Dedifferentiated amniotic fluid mesenchymal stem cell (primary cell): Measurements from ENCODE around the gene DDX53.

Experiments
- DNase-seq: peaks from one replicate; pipeline ENCODE4 v3.0.0-alpha.2; 2016; ENCODE audit errors: extremely low spot score

DDX53 gene

GRCh38 chrX:22999696-23000223 lies at the start of gene DDX53:
DDX53 (plus strand) TSS chrX:22999960; CDS start chrX:23000058, 98 bp downstream.
- no peak for DNase-seq

GRCh38 chrX:22950269-22951266 lies 49.2 kb upstream of the DDX53 start:
- peak; percentile 59 for DNase-seq

- no peak for DNase-seq
Observed at GRCh38 chrX:22952010-22952409, 47.8 kb upstream of the DDX53 start.

- no peak for DNase-seq
Observed at GRCh38 chrX:22958250-22958649, 41.5 kb upstream of the DDX53 start.

GRCh38 chrX:22959204-22959920 lies 40.4 kb upstream of the DDX53 start:
- DNase-seq: no peak

GRCh38 chrX:22963196-22963595 lies 36.6 kb upstream of the DDX53 start:
- DNase-seq: no peak

- DNase-seq: no peak
Observed at GRCh38 chrX:22968494-22968893, 31.3 kb upstream of the DDX53 start.

GRCh38 chrX:22969411-22969810 lies 30.3 kb upstream of the DDX53 start:
- DNase-seq: no peak

- no peak for DNase-seq
Observed at GRCh38 chrX:22970861-22971260, 28.9 kb upstream of the DDX53 start.

- DNase-seq: no peak
Observed at GRCh38 chrX:22974616-22975015, 25.1 kb upstream of the DDX53 start.

- no peak for DNase-seq
Observed at GRCh38 chrX:22975786-22976185, 24.0 kb upstream of the DDX53 start.

- no peak for DNase-seq
Observed at GRCh38 chrX:22985958-22986357, 13.8 kb upstream of the DDX53 start.

- no peak for DNase-seq
Observed at GRCh38 chrX:22987452-22987851, 12.3 kb upstream of the DDX53 start.

- no peak for DNase-seq
Observed at GRCh38 chrX:23003116-23003515, 3.4 kb downstream of the DDX53 start.

GRCh38 chrX:23008431-23009099 lies 8.8 kb downstream of the DDX53 start:
- DNase-seq: no peak

GRCh38 chrX:23012162-23012561 lies 12.4 kb downstream of the DDX53 start:
- DNase-seq: no peak

GRCh38 chrX:23012636-23013035 lies 12.9 kb downstream of the DDX53 start:
- DNase-seq: no peak

- no peak for DNase-seq
Observed at GRCh38 chrX:23013366-23013765, 13.6 kb downstream of the DDX53 start.

- no peak for DNase-seq
Observed at GRCh38 chrX:23031600-23031999, 31.8 kb downstream of the DDX53 start.

- no peak for DNase-seq
Observed at GRCh38 chrX:23035493-23035892, 35.7 kb downstream of the DDX53 start.

GRCh38 chrX:23046443-23046842 lies 46.7 kb downstream of the DDX53 start:
- no peak for DNase-seq
